ENCODE measurements around the gene IFITM10. TPM values are rescaled to one million over a fixed set of nuclear protein-coding genes. Genes with fewer than 3 reads are reported as not detected.

The IFITM10 gene
- total and polyA plus RNA-seq, 2 donors (not counting 1 experiment from before 2014, with no cell fraction given), result 0.09 to 1.7 TPM

- peaks cover 10% of the 10 kb centered on the region for H3K79me2 ChIP-seq (ENCODE audit: control insufficient read depth, insufficient read depth, low read length)
- peaks cover 1% of the 10 kb centered on the region for H4K20me1 ChIP-seq (ENCODE audit: control insufficient read depth, insufficient read depth, low read length, poor library complexity, severe bottlenecking)
- no peaks in the 10 kb centered on the region for H3K9me3 Mint-ChIP-seq (ENCODE audit: insufficient read depth)
- POLR2A ChIA-PET, result no interaction called here
- H3K36me3 ChIP-seq (replicated peaks in 1 of 2; ENCODE audit: control extremely low read depth in 1 of 2, control insufficient read depth in 1 of 2, extremely low read depth in 1 of 2, insufficient read depth in 2 of 2, low read length in 1 of 2), result no peaks in the 10 kb centered on the region
- no peak for DNase-seq
- no peak overlapping the region for H3K27ac Mint-ChIP-seq
- H3K4me3 Mint-ChIP-seq, result no peak overlapping the region
- no peak overlapping the region for H2AFZ ChIP-seq (ENCODE audit: insufficient read depth, low read depth, low read length, poor library complexity, severe bottlenecking)
- no peak overlapping the region for H3K9ac ChIP-seq (ENCODE audit: low read length)
- CTCF ChIA-PET, result no interaction called here
- TF ChIP-seq, protein P1, sequence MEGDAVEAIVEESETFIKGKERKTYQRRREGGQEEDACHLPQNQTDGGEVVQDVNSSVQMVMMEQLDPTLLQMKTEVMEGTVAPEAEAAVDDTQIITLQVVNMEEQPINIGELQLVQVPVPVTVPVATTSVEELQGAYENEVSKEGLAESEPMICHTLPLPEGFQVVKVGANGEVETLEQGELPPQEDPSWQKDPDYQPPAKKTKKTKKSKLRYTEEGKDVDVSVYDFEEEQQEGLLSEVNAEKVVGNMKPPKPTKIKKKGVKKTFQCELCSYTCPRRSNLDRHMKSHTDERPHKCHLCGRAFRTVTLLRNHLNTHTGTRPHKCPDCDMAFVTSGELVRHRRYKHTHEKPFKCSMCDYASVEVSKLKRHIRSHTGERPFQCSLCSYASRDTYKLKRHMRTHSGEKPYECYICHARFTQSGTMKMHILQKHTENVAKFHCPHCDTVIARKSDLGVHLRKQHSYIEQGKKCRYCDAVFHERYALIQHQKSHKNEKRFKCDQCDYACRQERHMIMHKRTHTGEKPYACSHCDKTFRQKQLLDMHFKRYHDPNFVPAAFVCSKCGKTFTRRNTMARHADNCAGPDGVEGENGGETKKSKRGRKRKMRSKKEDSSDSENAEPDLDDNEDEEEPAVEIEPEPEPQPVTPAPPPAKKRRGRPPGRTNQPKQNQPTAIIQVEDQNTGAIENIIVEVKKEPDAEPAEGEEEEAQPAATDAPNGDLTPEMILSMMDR (IDR thresholded peaks at IDR 0.05), result no peak
- TF ChIP-seq EZH2 (IDR thresholded peaks at IDR 0.05; ENCODE audit: borderline replicate concordance, insufficient read depth, low read depth, low read length, poor library complexity, severe bottlenecking), result no peak
- H3K27me3 Mint-ChIP-seq, result peaks cover 23% of the 10 kb centered on the region
- H3K27ac ChIP-seq (ENCODE audit: low read length in 2 of 2), result no peak overlapping the region
- no peaks in the 10 kb centered on the region for H3K9me3 ChIP-seq (ENCODE audit: control extremely low read depth in 1 of 3, control insufficient read depth in 2 of 3, insufficient read depth in 1 of 3, low read length in 2 of 3)
- 100% methylated on average over 2 of the region's 7 CpGs for WGBS (ENCODE audit: insufficient coverage)
- H3K4me2 ChIP-seq (replicated peaks; ENCODE audit: low read depth, low read length, poor library complexity, severe bottlenecking), result no peak overlapping the region
- peaks cover 12% of the 10 kb centered on the region for H3K4me1 Mint-ChIP-seq
- peaks cover 10 to 15% of the 10 kb centered on the region in 2 donors for H3K4me1 ChIP-seq (ENCODE audit: control insufficient read depth in 2 of 2, insufficient read depth in 2 of 2, low read length in 2 of 2)
- H3K27me3 ChIP-seq (replicated peaks in 1 of 4; ENCODE audit: control extremely low read depth in 1 of 4, control insufficient read depth in 3 of 4, insufficient read depth in 4 of 4, low read length in 3 of 4), result peaks cover 0 to 5% (median 1%) of the 10 kb centered on the region in 4 experiments
- intact Hi-C loops (cut with micrococcal nuclease), result loop anchor here (10.0 kb wide), 1 partner anchor 77 kb away; no protein-coding TSS in a partner anchor
- ATAC-seq (ENCODE audit: low read depth), result no peak
- no peak overlapping the region for H3K4me3 ChIP-seq (ENCODE audit: control extremely low read depth in 1 of 5, extremely low read depth in 1 of 5, insufficient read depth in 1 of 5, low read depth in 2 of 5, low read length in 4 of 5)
Measured at GRCh38 chr11:1768141-1768469, 17.7 kb upstream of the IFITM10 start.

GRCh38 chr11:1767399-1768140 lies 17.2 kb upstream of the IFITM10 start:
- peaks cover 15% of the 10 kb centered on the region for H3K79me2 ChIP-seq (ENCODE audit: control insufficient read depth, insufficient read depth, low read length)
- H3K4me2 ChIP-seq (replicated peaks; ENCODE audit: low read depth, low read length, poor library complexity, severe bottlenecking), result no peak overlapping the region
- Mint-ChIP-seq H3K27ac (no peak overlapping the region), H3K4me3 (no peak overlapping the region), H3K27me3 (peaks cover 23% of the 10 kb centered on the region), H3K9me3 (ENCODE audit: insufficient read depth) (no peaks in the 10 kb centered on the region), H3K4me1 (peaks cover 14% of the 10 kb centered on the region)
- no peaks in the 10 kb centered on the region for H3K9me3 ChIP-seq (ENCODE audit: control extremely low read depth in 1 of 3, control insufficient read depth in 2 of 3, insufficient read depth in 1 of 3, low read length in 2 of 3)
- no peak for ATAC-seq (ENCODE audit: low read depth)
- no peak overlapping the region for H3K9ac ChIP-seq (ENCODE audit: low read length)
- no peak for TF ChIP-seq EZH2 (IDR thresholded peaks at IDR 0.05; ENCODE audit: borderline replicate concordance, insufficient read depth, low read depth, low read length, poor library complexity, severe bottlenecking)
- TF ChIP-seq, protein P1 (IDR thresholded peaks at IDR 0.05), result no peak
- no peak overlapping the region for H3K27ac ChIP-seq (ENCODE audit: low read length in 2 of 2)
- ChIA-PET POLR2A (no interaction called here), CTCF (interaction anchor here (1.2 kb wide), 1 partner anchor 65 kb away, joined by 5 read pairs; no protein-coding TSS in a partner anchor)
- peaks cover 15 to 18% of the 10 kb centered on the region in 2 donors for H3K4me1 ChIP-seq (ENCODE audit: control insufficient read depth in 2 of 2, insufficient read depth in 2 of 2, low read length in 2 of 2)
- no peak overlapping the region for H2AFZ ChIP-seq (ENCODE audit: insufficient read depth, low read depth, low read length, poor library complexity, severe bottlenecking)
- no peak for DNase-seq
- no peak overlapping the region for H3K4me3 ChIP-seq (ENCODE audit: control extremely low read depth in 1 of 5, extremely low read depth in 1 of 5, insufficient read depth in 1 of 5, low read depth in 2 of 5, low read length in 4 of 5)
- H4K20me1 ChIP-seq (ENCODE audit: control insufficient read depth, insufficient read depth, low read length, poor library complexity, severe bottlenecking), result peaks cover 6% of the 10 kb centered on the region
- peaks cover 0 to 4% (median under 1%) of the 10 kb centered on the region in 4 experiments for H3K27me3 ChIP-seq (replicated peaks in 1 of 4; ENCODE audit: control extremely low read depth in 1 of 4, control insufficient read depth in 3 of 4, insufficient read depth in 4 of 4, low read length in 3 of 4)
- no peaks in the 10 kb centered on the region for H3K36me3 ChIP-seq (replicated peaks in 1 of 2; ENCODE audit: control extremely low read depth in 1 of 2, control insufficient read depth in 1 of 2, extremely low read depth in 1 of 2, insufficient read depth in 2 of 2, low read length in 1 of 2)
- intact Hi-C loops (cut with micrococcal nuclease), result loop anchor here (10.0 kb wide), 1 partner anchor 77 kb away; no protein-coding TSS in a partner anchor
- 80% methylated on average over 17 of the region's 19 CpGs for WGBS (ENCODE audit: insufficient coverage)

Data from B cell (primary cell).